Measurements from ENCODE around the gene CLIP3.

DNA sequence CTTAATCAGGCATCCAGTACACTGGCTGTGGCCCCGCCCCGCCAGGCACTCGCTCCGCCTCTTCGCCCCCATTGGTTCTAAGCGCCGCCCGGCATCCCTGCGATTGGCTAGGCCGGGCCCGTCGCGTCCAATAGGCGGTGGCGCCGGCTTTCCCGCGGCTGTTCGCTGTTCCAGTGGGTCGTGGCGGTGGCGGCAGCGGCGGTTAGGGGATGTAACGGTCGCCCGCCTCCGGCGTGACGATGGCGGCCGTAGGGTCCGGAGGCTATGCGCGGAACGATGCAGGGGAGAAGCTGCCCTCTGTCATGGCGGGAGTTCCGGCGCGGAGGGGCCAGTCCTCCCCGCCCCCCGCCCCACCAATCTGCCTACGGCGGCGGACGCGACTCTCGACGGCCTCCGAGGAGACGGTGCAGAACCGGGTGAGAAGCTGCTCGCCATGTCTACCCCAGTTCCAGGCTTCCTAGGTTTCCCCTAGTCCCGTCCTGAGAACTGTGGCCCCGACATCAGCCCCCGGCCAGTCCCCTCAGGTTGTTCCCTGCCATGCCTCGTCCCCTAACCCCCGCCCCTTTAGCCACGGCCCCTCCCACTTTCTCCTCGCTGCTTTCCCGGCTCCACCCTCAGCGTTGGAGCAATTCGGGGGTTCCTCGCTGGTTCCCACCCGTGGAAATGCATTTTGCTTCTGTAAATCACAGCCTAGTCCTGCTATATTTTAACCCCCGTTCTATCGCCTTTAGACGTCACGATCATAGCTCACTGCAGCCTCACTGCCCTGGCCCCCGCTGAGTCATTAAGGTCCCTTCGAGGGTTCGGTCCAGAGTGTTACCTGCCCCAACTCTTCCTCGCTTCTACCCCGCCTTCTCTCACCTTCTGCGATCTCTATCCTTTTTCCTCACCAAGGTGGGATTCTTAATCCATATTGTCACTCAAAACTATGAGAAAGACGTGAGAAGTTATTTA, 22.3 kb upstream of the CLIP3 start, which contains the start of gene WDR62:
- TF ChIP-seq, protein P1, sequence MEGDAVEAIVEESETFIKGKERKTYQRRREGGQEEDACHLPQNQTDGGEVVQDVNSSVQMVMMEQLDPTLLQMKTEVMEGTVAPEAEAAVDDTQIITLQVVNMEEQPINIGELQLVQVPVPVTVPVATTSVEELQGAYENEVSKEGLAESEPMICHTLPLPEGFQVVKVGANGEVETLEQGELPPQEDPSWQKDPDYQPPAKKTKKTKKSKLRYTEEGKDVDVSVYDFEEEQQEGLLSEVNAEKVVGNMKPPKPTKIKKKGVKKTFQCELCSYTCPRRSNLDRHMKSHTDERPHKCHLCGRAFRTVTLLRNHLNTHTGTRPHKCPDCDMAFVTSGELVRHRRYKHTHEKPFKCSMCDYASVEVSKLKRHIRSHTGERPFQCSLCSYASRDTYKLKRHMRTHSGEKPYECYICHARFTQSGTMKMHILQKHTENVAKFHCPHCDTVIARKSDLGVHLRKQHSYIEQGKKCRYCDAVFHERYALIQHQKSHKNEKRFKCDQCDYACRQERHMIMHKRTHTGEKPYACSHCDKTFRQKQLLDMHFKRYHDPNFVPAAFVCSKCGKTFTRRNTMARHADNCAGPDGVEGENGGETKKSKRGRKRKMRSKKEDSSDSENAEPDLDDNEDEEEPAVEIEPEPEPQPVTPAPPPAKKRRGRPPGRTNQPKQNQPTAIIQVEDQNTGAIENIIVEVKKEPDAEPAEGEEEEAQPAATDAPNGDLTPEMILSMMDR (IDR thresholded peaks at IDR 0.05; ENCODE audit: low read depth, low read length, missing input control) = no peak
- no peak for TF ChIP-seq RAD21 (IDR thresholded peaks at IDR 0.05)
- no peak for TF ChIP-seq JUND (IDR thresholded peaks at IDR 0.05)
- TF ChIP-seq TAF1 (conservative IDR thresholded peaks at IDR 0.05) = no peak
- TF ChIP-seq, protein P2, sequence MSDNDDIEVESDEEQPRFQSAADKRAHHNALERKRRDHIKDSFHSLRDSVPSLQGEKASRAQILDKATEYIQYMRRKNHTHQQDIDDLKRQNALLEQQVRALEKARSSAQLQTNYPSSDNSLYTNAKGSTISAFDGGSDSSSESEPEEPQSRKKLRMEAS (IDR thresholded peaks at IDR 0.05) = no peak
- TF ChIP-seq EGR1 (IDR thresholded peaks at IDR 0.05; ENCODE audit: low read depth in 2 of 2) = no peak

Measured in liver (tissue), 3 donors.